ENCODE measurements around the gene NDUFS2.
"Not testable (repeated sequence)": the region's sequence is repeated elsewhere in the genome, so short reads cannot be mapped to it uniquely, and the experiment has no call there.

Gene NDUFS2

GRCh38 chr1:161244888-161245287, 42.7 kb downstream of the NDUFS2 start:
- TF ChIP-seq ZFX (IDR thresholded peaks at IDR 0.05) (no peak), CTCF (conservative IDR thresholded peaks at IDR 0.05) (no peak)
- H3K27ac ChIP-seq = no peak overlapping the region

DNA sequence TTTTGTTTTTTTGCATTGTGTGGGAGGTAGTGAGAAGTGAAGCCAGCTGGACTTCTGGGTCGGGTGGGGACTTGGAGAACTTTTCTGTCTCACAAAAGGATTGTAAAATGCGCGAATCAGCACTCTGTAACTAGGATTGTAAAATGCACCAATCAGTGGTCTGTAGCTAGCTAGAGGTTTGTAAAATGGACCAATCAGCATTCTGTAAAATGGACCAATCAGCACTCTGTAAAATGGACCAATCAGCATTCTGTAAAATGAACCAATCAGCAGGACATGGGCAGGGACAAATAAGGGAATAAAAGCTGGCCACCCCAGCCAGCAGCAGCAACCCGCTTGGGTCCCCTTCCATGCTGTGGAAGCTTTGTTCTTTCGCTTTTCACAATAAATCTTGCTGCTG, 47.9 kb downstream of the NDUFS2 start:
- H3K27ac ChIP-seq = not testable (repeated sequence)

GRCh38 chr1:161250829-161251228, 48.7 kb downstream of the NDUFS2 start:
- no peak overlapping the region for H3K27ac ChIP-seq
- TF ChIP-seq CTCF (conservative IDR thresholded peaks at IDR 0.05) (no peak), ZFX (IDR thresholded peaks at IDR 0.05) (no peak)

- TF ChIP-seq ZFX (IDR thresholded peaks at IDR 0.05) (no peak), CTCF (conservative IDR thresholded peaks at IDR 0.05) (no peak)
- no peak overlapping the region for H3K27ac ChIP-seq
These were observed 49.4 kb downstream of the NDUFS2 start for GRCh38 chr1:161251579-161251978.

DNA sequence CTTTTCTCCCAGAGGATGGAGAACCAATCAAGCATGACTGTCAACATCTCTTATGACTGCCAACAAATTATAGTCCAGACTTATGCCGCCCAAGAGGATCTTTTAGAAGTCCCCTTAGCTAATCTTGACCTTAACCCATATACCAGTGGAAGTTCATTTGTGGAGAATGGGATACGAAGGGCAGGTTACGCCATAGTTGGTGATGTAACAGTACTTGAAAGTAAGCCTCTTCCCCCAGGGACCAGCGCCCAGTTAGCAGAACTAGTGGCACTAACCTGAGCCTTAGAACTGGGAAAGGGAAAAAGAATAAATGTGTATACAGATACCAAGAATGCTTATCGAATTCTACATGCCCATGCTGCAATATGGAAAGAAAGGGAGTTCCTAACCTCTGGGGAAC, 53.1 kb downstream of the NDUFS2 start:
- H3K27ac ChIP-seq = not testable (repeated sequence)

DNA sequence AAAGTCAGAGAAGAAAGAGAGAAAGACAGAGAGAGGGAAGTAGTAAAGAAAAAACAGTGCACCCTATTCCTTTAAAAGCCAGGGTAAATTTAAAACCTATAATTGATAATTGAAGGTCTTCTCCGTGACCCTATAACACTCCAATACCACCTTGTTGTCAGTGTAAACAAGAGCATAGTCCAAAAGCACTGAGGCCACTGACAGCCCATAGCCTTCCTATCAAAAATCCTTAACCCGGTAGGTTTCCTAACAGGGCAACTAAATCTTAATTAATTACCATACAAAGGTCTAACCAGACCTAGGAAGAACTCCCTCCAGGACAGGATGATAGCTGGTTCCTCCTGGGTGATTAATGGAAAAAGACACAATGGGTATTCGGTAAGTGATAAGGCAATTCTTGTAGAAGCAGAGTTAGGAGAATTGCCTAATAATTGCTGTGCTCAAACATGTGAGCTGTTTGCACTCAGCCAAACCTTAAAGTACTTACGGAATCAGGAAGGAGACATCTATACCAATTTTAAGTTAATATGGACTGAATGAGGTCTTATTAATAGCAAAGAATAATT, 53.9 kb downstream of the NDUFS2 start:
- H3K27ac ChIP-seq = not testable (repeated sequence)

DNA sequence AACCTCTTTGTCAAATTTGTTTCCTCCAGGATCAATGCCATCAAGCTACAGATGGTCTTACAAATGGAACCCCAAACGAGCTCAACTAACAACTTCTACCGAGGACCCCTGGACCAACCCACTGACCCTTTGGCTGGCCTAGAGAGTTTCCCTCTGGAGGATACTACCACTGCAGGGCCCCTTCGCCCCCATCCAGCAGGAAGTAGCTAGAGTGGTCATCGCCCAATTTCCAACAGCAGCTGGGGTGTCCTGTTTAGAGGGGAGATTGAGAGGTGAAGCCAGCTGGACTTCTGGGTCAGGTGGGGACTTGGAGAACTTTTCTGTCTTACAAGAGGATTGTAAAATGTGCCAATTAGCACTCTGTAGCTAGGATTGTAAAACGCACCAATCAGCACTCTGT, 54.9 kb downstream of the NDUFS2 start:
- H3K27ac ChIP-seq = not testable (repeated sequence)

DNA sequence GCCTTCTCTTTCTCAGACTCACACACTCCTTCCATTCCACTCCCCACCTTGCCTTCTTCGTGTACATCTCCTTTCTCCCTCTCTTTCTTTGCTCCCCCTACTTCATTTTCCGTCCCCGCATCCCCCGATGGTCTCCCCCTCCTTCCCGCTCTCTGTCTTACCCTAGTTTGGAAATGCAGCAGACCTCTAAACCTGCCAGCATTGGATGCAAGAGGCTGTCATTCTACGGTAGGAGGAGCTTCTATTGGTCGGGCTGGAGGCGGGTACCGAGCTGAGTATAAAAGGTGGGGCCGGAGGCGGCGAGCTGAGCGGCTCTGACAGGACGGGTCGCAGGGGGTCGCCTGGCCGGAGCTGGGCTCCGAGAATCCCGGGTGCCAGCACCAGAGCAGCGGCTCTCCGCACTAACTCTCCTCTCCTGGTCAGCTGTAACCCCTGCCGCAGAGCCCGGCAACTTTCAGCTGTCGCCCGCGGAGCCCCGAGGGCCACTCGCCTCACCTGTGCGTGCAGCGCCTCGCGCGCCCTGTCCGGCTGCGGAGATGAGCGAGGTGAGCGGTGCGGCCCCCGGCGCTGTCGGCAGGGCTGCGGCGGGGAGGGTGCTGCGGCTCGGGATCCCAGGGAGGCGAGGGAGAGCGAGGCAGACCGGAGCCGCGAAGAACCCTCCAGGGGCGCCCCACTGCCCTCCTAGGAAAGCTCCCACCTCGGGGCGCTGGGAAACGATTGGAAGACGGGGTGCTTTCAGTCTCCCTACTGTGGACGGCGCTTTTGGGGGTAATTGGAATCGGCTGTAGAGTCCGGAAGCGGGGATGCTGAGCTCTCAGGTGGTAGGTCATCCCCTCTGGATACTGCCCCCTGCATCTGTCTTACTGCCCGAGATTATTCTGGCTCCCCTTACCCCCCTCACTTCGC, 56.5 kb downstream of the NDUFS2 start, which contains the start of gene PCP4L1:
PCP4L1 (plus strand) TSS at position 307 of the 906 bp plus-strand sequence; CDS start at position 537, 230 bp downstream.
- H3K27ac ChIP-seq = no peak within 1 kb of the TSS
- no peak for TF ChIP-seq CTCF (conservative IDR thresholded peaks at IDR 0.05)
- no peak for TF ChIP-seq ZFX (IDR thresholded peaks at IDR 0.05)

DNA sequence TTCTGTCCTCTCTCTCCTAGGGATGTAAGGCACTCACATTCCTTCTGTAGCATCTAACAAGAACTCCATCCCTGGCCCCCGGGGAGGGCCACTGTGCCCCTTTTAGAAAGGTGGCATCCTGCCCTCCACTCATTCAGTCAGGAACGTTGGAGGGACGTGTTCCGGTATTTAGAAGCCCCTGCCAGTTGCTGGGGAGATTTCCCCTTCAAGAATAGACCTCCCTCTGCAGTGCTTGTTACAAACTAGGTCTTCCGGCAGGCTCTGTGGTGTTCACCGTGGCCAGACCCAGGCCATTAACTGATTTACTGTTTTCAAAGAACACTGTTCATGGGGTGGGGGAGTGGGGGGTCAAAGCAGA, 57.2 kb downstream of the NDUFS2 start:
- TF ChIP-seq ZFX (IDR thresholded peaks at IDR 0.05) = no peak
- no peak for TF ChIP-seq CTCF (conservative IDR thresholded peaks at IDR 0.05)
- no peak overlapping the region for H3K27ac ChIP-seq
